Esophagus squamous epithelium (tissue), 4 donors: ENCODE data around the gene FZD10.

Experiments
- CTCF ChIP-seq, 6 experiments: fragments of 450-650 bp in 4 of 6; fragments of 200-600 bp in 2 of 6; sonication (generic) in 2 of 6; IDR thresholded peaks; one replicate each; pipeline ENCODE4 v1.5.1; 2016 to 2019; ENCODE audit warnings: antibody characterized with exemption in 6 of 6, mild to moderate bottlenecking in 4 of 6, moderate library complexity in 4 of 6
- POLR2A ChIP-seq, 4 donors: fragments of 450-650 bp; IDR thresholded peaks; one replicate each; pipeline ENCODE4 v1.6.1; 2017; ENCODE audit warnings: antibody characterized with exemption in 4 of 4, mild to moderate bottlenecking in 4 of 4, moderate library complexity in 3 of 4

- no peak for TF ChIP-seq CTCF (IDR thresholded peaks at IDR 0.05)
- TF ChIP-seq POLR2A (IDR thresholded peaks at IDR 0.05): no peak
Observed at GRCh38 chr12:130131801-130132200, 30.5 kb upstream of the FZD10 start.
